Calu3 (cell line): ENCODE measurements around the gene ENPP3. TPM values are rescaled to one million over a fixed set of nuclear protein-coding genes. Genes with fewer than 3 reads are reported as not detected.

Experiments
- BruUV-seq: library from RNA; stranded (reverse); fragments of 400-500 nt; replicated peaks from 2 replicates; lab custom pipeline; 2021; lab: Mats Ljungman, UMichigan
- CTCF ChIA-PET: fragments of 300-600 bp; sonication (Branson Sonifier 250); formaldehyde crosslinking; loops from one replicate; lab custom pipeline; 2022; ENCODE audit warnings: antibody characterized with exemption; lab: Charles Lee
- DNase-seq: peaks from one replicate; pipeline ENCODE4 v3.0.0; 2022
- H3K27ac Mint-ChIP-seq: one replicate; pipeline ENCODE4 v1.8.0; 2022; ENCODE audit warnings: mixed read lengths; ENCODE audit not compliant: unreplicated experiment
- H3K27me3 Mint-ChIP-seq: one replicate; pipeline ENCODE4 v1.8.0; 2022; ENCODE audit warnings: mixed read lengths; ENCODE audit not compliant: unreplicated experiment
- H3K36me3 Mint-ChIP-seq: one replicate; pipeline ENCODE4 v1.8.0; 2022; ENCODE audit warnings: mild to moderate bottlenecking, moderate library complexity, mixed read lengths; ENCODE audit not compliant: insufficient read depth, unreplicated experiment
- H3K4me1 Mint-ChIP-seq: one replicate; pipeline ENCODE4 v1.8.0; 2022; ENCODE audit warnings: mild to moderate bottlenecking, low read depth, mixed read lengths; ENCODE audit not compliant: unreplicated experiment
- H3K4me3 Mint-ChIP-seq: one replicate; pipeline ENCODE4 v1.8.0; 2022; ENCODE audit warnings: mild to moderate bottlenecking, low read depth, moderate library complexity, mixed read lengths; ENCODE audit not compliant: unreplicated experiment
- H3K9me3 Mint-ChIP-seq: one replicate; pipeline ENCODE4 v1.8.0; 2022; ENCODE audit warnings: low read depth, mixed read lengths; ENCODE audit not compliant: unreplicated experiment
- intact Hi-C: fragments of 100-400 bp; cut with micrococcal nuclease; formaldehyde crosslinking; loops from one replicate; pipeline ENCODE4 v1.10.0; 2022; ENCODE audit not compliant: unreplicated experiment
- total RNA-seq: library from RNA; stranded (reverse); gene quantifications from 2 replicates; pipeline ENCODE4 v1.2.3, GENCODE V29; 2022
- TF ChIP-seq, protein P1 (sequence below): fragments of 200-600 bp; IDR thresholded peaks from one replicate; pipeline ENCODE4 v1.8.0; 2022; ENCODE audit warnings: antibody characterized with exemption; ENCODE audit not compliant: unreplicated experiment

Gene ENPP3
- total RNA-seq, 1 experiment from 2014 or later, result not detected

GRCh38 chr6:131655387-131655786, 18.3 kb downstream of the ENPP3 start:
- H3K4me1 Mint-ChIP-seq, result peaks cover 25% of the 10 kb centered on the region
- intact Hi-C loops, result no loop called here
- CTCF ChIA-PET, result no interaction called here
- no peaks in the 10 kb centered on the region for H3K9me3 Mint-ChIP-seq
- DNase-seq, result no peak
- H3K4me3 Mint-ChIP-seq, result no peak overlapping the region
- TF ChIP-seq, protein P1, sequence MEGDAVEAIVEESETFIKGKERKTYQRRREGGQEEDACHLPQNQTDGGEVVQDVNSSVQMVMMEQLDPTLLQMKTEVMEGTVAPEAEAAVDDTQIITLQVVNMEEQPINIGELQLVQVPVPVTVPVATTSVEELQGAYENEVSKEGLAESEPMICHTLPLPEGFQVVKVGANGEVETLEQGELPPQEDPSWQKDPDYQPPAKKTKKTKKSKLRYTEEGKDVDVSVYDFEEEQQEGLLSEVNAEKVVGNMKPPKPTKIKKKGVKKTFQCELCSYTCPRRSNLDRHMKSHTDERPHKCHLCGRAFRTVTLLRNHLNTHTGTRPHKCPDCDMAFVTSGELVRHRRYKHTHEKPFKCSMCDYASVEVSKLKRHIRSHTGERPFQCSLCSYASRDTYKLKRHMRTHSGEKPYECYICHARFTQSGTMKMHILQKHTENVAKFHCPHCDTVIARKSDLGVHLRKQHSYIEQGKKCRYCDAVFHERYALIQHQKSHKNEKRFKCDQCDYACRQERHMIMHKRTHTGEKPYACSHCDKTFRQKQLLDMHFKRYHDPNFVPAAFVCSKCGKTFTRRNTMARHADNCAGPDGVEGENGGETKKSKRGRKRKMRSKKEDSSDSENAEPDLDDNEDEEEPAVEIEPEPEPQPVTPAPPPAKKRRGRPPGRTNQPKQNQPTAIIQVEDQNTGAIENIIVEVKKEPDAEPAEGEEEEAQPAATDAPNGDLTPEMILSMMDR, result no peak
- H3K27ac Mint-ChIP-seq, result no peak overlapping the region
- no peaks in the 10 kb centered on the region for H3K36me3 Mint-ChIP-seq
- no peaks in the 10 kb centered on the region for H3K27me3 Mint-ChIP-seq
- BruUV-seq, result no TSS peak

DNA sequence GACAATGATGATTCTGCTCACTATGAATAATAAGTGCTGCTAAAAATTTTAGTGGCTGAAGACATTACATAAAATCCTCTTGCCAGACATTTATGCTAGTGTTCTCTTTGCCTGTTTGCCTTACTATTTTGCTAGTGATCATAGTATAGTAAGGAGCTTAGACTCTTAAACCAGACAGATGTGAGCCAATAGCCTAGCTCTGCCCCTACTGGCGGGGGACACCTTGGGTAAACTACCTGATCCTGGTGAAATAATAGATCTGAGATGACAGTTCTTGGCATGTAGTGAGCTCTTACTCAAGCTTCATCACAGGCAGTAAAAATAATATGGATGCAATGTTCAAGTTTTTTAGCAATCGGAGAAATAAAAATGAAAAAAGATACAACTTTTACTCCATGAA, 18.8 kb downstream of the ENPP3 start:
- TF ChIP-seq, protein P1, result no peak
- BruUV-seq, result no TSS peak
- Mint-ChIP-seq H3K36me3 (no peaks in the 10 kb centered on the region), H3K4me1 (peaks cover 30% of the 10 kb centered on the region), H3K27me3 (no peaks in the 10 kb centered on the region), H3K9me3 (no peaks in the 10 kb centered on the region), H3K27ac (no peak overlapping the region), H3K4me3 (no peak overlapping the region)
- intact Hi-C loops, result no loop called here
- no peak for DNase-seq
- CTCF ChIA-PET, result no interaction called here

DNA sequence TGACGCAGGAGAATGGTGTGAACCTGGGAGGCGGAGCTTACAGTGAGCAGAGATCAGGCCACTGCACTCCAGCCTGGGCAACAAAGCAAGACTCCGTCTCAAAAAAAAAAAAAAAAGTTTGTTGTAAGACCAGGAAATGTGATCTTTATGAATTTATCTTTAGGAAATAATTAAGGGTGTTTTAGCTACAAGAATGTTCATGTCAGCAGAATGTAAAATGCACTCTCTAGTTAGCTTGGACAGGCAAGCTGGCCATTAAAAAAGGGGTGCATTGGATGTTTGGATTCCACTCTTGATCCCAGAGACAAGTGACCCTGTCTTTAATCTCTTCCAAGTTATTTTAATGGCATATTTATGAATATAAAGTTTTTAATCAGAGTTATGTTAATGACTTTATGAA, 19.6 kb downstream of the ENPP3 start:
- Mint-ChIP-seq H3K27me3 (no peaks in the 10 kb centered on the region), H3K9me3 (no peaks in the 10 kb centered on the region), H3K4me1 (peaks cover 25% of the 10 kb centered on the region), H3K36me3 (no peaks in the 10 kb centered on the region), H3K27ac (no peak overlapping the region), H3K4me3 (no peak overlapping the region)
- CTCF ChIA-PET, result interaction anchor here (0.8 kb wide), 1 partner anchor 95 kb away, joined by 3 read pairs; no protein-coding TSS in a partner anchor
- no peak for DNase-seq
- TF ChIP-seq, protein P1, result no peak
- BruUV-seq, result no TSS peak
- intact Hi-C loops, result no loop called here

- DNase-seq, result no peak
- CTCF ChIA-PET, result interaction anchor here (0.6 to 0.8 kb wide), 2 partner anchors 94 to 158 kb away, joined by 3 read pairs; no protein-coding TSS in a partner anchor
- Mint-ChIP-seq H3K4me1 (peaks cover 21% of the 10 kb centered on the region), H3K9me3 (no peaks in the 10 kb centered on the region), H3K4me3 (no peak overlapping the region), H3K27me3 (no peaks in the 10 kb centered on the region), H3K27ac (no peak overlapping the region), H3K36me3 (no peaks in the 10 kb centered on the region)
- TF ChIP-seq, protein P1, result no peak
- BruUV-seq, result no TSS peak
- intact Hi-C loops, result no loop called here
Measured at GRCh38 chr6:131657222-131657621, 20.1 kb downstream of the ENPP3 start.
